Measurements from ENCODE around the gene NEURL1. TPM values are rescaled to one million over a fixed set of nuclear protein-coding genes. Genes with fewer than 3 reads are reported as not detected.

The NEURL1 gene
- total and polyA plus RNA-seq, 4 donors = 0.14 to 2.0 (median 0.74) TPM

- 90 to 91% methylated on average over 28 of the region's 28 CpGs for WGBS, 2 donors
- no peaks in the 10 kb centered on the region for H3K9me3 ChIP-seq (ENCODE audit: control insufficient read depth in 4 of 4, insufficient read depth in 3 of 4, low read length in 3 of 4)
- no peaks in the 10 kb centered on the region for H3K27me3 ChIP-seq (ENCODE audit: control insufficient read depth in 3 of 3, insufficient read depth in 3 of 3, low read length in 2 of 3)
- H3K27ac ChIP-seq (ENCODE audit: low read depth in 1 of 2, low read length in 1 of 2) = no peak overlapping the region
- TF ChIP-seq CTCF (IDR thresholded peaks at IDR 0.05; ENCODE audit: control extremely low read depth, extremely low read depth) = no peak
- H3K4me1 ChIP-seq (ENCODE audit: control insufficient read depth in 5 of 5, insufficient read depth in 5 of 5, low read length in 5 of 5) = no peaks in the 10 kb centered on the region
- no peaks in the 10 kb centered on the region for H3K36me3 ChIP-seq (ENCODE audit: control insufficient read depth in 4 of 4, insufficient read depth in 4 of 4, low read length in 4 of 4)
- no peak for ATAC-seq (ENCODE audit: insufficient read depth, low FRiP score)
- no peak overlapping the region for H3K4me3 ChIP-seq
- no peak overlapping the region for H3K9ac ChIP-seq (ENCODE audit: insufficient read depth in 1 of 2, low read length in 2 of 2)
- no peak for DNase-seq
These were observed 77.5 kb downstream of the NEURL1 start for GRCh38 chr10:103570844-103571655.

DNA sequence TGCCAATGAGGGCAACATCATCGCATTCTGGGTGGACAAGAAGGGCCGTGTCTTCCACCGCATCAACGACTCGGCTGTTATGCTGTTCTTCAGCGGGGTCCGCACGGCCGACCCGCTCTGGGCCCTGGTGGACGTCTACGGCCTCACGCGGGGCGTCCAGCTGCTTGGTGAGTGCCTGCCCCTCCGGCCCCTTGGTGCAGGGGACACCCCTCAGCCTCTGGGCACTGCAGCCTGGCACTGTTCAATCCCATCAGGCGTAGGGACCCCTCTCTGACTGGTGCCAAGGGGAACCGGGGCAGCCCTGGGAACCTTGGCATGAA lies 78.1 kb downstream of the NEURL1 start:
- ATAC-seq (ENCODE audit: insufficient read depth, low FRiP score) = no peak
- Histone ChIP-seq H3K27ac (ENCODE audit: low read depth in 1 of 2, low read length in 1 of 2) (no peak overlapping the region), H3K9me3 (ENCODE audit: control insufficient read depth in 4 of 4, insufficient read depth in 3 of 4, low read length in 3 of 4) (no peaks in the 10 kb centered on the region), H3K4me3 (no peak overlapping the region), H3K4me1 (ENCODE audit: control insufficient read depth in 5 of 5, insufficient read depth in 5 of 5, low read length in 5 of 5) (no peaks in the 10 kb centered on the region), H3K36me3 (ENCODE audit: control insufficient read depth in 4 of 4, insufficient read depth in 4 of 4, low read length in 4 of 4) (no peaks in the 10 kb centered on the region), H3K27me3 (ENCODE audit: control insufficient read depth in 3 of 3, insufficient read depth in 3 of 3, low read length in 2 of 3) (no peaks in the 10 kb centered on the region), H3K9ac (ENCODE audit: insufficient read depth in 1 of 2, low read length in 2 of 2) (no peak overlapping the region)
- TF ChIP-seq CTCF (IDR thresholded peaks at IDR 0.05; ENCODE audit: control extremely low read depth, extremely low read depth) = no peak
- 95 to 96% methylated on average over 18 of the region's 18 CpGs for WGBS, 2 donors
- DNase-seq = no peak

DNA sequence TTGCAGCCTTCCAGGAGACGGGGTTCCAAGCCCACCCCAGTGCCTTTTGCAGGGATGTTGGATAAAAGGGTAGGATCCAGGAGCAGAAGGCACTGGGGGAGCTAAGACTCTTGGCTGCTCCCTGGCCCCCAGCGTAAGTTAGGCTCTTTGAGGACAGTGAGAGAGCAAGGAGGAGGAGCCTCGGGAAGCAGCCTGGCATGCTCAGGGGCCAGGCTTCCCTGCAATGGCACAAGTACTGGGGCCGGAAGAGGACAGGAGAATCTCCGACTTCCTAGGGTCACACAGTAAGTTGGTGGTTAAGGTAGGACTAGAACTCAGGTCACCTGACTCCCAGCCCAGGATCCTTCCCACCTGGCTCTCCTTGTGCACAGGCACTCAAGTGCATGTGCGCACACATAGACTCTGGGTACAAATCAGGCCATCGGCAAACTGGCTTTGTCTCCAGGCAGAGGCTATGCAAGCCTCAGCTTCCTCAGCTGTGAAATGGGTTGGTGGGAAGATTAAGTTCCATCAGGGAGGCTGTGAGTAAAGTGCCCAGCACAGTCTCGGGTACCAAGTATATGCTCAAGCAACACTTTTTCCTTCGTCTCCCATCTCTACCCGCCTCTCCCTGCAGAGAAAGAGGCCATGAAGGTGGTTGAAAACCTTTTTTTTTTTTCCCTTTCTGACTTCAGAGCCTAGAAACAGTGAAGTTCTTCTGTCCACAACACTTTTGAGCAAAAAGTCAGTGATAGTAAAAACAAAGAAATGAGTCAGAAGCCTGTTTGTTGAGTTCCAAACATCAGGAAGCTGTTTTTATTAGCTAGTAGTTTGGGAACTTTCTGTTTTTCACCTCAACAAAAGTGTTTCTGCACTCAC lies 79.1 kb downstream of the NEURL1 start:
- no peak for ATAC-seq (ENCODE audit: insufficient read depth, low FRiP score)
- Histone ChIP-seq H3K4me3 (no peak overlapping the region), H3K27ac (ENCODE audit: low read depth in 1 of 2, low read length in 1 of 2) (no peak overlapping the region), H3K9ac (ENCODE audit: insufficient read depth in 1 of 2, low read length in 2 of 2) (no peak overlapping the region), H3K27me3 (ENCODE audit: control insufficient read depth in 3 of 3, insufficient read depth in 3 of 3, low read length in 2 of 3) (no peaks in the 10 kb centered on the region), H3K9me3 (ENCODE audit: control insufficient read depth in 4 of 4, insufficient read depth in 3 of 4, low read length in 3 of 4) (no peaks in the 10 kb centered on the region), H3K4me1 (ENCODE audit: control insufficient read depth in 5 of 5, insufficient read depth in 5 of 5, low read length in 5 of 5) (peaks cover 0 to 4% (median 0%) of the 10 kb centered on the region in 5 donors), H3K36me3 (ENCODE audit: control insufficient read depth in 4 of 4, insufficient read depth in 4 of 4, low read length in 4 of 4) (no peaks in the 10 kb centered on the region)
- WGBS, 2 donors = 88 to 92% methylated on average over 10 of the region's 10 CpGs
- DNase-seq = no peak
- no peak for TF ChIP-seq CTCF (IDR thresholded peaks at IDR 0.05; ENCODE audit: control extremely low read depth, extremely low read depth)
